Esophagus mucosa (tissue), 1 donor: Measurements from ENCODE around the gene POU6F1. TPM values are rescaled to one million over a fixed set of nuclear protein-coding genes. Genes with fewer than 3 reads are reported as not detected.

Experiments
- ATAC-seq: fragments of 200-7000 bp; cut with Tn5 transposase; one replicate; pipeline ENCODE4 v1.9.1; 2020
- total RNA-seq: library from RNA; stranded (reverse); gene quantifications from one replicate; pipeline ENCODE4 v1.2.4, GENCODE V29; 2023
- donor health status: DM: yes; HTN: yes; CAD: no.

POU6F1 gene
- total RNA-seq, 1 donor from 2014 or later = 2.9 TPM

- ATAC-seq = peak; percentile 16
Observed at GRCh38 chr12:51197736-51198567, 19.9 kb downstream of the POU6F1 start.

GRCh38 chr12:51196547-51196946 is 21.3 kb downstream of the POU6F1 start:
- ATAC-seq = no peak

DNA sequence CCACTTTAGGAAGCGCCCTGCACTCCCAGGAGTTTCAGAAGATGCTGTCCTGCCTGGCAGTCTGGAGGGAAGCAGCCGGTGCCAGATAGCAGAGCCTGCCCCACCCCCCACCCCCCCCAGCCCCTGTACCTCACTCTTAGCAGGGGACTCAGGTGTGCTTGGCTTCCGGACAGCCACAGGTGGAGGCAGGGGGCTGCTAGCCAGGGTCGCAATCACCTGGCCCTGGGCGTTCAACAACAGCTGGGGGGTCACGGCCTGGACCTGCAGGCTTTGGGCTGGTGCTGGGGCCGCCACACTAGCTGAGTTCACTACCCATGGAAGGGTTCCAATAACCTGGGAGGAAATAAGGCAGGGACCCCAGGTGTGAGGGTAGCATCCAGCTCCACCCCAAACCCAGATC is 22.0 kb downstream of the POU6F1 start:
- ATAC-seq = no peak

GRCh38 chr12:51192284-51192671 is 25.6 kb downstream of the POU6F1 start:
- no peak for ATAC-seq

GRCh38 chr12:51191516-51192283 is 26.2 kb downstream of the POU6F1 start:
- no peak for ATAC-seq

- peak; percentile 68 for ATAC-seq
Observed at GRCh38 chr12:51190820-51191219, 27.0 kb downstream of the POU6F1 start.

GRCh38 chr12:51189790-51190355 is 28.0 kb downstream of the POU6F1 start:
- ATAC-seq = no peak

DNA sequence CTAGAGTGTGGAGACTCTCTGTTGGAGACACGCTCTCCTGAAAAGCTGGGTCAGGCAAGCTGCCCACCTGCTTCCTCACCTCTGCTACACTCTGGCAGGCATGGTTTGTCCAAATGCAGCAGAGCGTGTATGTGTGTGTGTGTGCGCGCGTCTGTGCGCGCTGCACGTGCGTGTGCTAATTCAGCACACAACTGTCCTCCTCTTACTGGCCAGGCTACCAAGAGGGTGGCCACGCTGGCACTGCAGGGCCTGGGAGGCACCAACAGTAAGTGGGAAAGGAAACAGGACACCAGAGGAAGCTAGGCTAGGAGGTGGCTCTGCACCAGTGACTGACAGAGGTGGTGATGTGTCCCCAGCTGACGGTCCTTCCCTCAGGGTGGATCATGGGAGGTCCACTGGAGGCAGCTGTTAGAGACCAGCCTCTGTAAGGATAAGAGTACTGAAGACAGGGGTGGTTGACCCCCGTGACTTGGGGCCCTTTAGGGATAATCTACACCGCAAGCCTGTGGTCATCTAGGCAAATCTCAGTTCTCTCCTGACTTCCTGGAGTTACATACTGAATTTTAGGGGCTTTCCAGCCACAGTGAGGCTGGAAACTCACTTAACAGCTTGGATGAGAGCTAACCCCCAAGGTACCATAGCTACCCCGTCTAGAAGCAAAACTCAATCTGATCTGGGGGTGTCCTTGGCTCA is 29.4 kb downstream of the POU6F1 start:
- peak; percentile 25 for ATAC-seq

GRCh38 chr12:51187370-51187987 is 30.4 kb downstream of the POU6F1 start:
- ATAC-seq = no peak

- no peak for ATAC-seq
Observed at GRCh38 chr12:51186465-51187085, 31.3 kb downstream of the POU6F1 start.

DNA sequence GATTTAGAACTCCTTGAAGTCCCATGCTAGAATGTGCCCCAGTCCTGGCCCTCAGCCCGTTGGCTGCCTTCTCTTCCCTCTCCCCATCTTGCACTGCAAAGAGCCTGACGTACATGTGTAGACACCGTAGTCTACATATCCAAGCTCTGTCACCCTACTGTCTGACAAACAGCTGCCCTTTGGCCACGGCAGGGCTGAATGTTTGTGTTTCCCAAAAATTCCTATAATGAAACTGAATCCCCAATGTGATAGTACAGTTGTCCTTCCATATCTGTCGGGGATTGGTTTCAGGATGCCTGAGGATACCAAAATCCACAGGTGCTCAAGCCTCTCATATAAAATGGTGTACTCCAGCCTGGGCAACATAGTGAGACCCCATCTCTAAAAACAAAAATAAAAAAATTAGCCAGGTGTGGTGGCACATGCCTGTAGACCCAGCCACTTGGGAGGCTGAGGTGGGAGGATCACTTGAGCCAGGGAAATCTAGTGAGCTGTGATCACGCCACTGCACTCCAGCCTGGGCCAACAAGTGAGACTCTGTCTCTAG is 32.6 kb downstream of the POU6F1 start:
- ATAC-seq = no peak

DNA sequence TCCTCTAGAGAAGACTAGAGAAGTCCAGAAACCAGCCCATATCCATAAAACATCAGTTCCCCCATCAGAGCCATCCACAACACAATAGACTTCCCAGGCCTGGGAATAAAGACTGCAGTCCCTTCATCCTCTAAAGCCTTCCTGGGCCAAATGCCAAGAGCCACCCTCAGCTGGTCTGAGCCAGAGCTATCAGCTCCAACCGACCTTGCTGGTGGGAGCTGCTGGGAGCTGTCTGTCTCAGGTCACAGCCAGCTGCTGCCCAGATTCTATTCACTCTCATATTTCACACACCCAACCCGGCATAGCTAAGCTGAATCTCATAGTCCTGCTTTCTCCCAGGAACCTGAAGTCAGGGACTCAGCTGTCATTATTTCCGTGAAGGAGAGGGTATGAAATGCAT is 34.0 kb downstream of the POU6F1 start:
- ATAC-seq = peak; percentile 40

- ATAC-seq = no peak
Observed at GRCh38 chr12:51183349-51183748, 34.5 kb downstream of the POU6F1 start.

- ATAC-seq = no peak
Observed at GRCh38 chr12:51181558-51181957, 36.3 kb downstream of the POU6F1 start.

DNA sequence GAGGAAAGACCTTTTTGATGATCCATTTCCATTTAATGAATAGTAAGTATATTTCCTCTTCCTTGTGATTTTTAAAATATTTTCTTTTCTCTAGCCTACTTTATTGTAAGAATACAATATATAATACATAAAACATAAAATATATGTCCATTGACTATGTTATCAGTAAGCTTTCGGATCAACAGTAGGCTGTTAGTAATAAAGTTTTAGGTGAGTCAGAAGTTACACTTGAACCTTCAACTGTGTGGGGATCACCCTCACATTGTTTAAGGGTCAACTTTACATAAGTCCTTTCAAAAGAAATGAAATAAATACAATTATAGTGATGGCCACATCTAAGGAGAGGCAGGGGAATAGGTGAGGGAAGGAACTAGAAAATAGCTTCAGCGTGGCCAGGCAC is 40.0 kb downstream of the POU6F1 start:
- ATAC-seq = no peak

GRCh38 chr12:51174501-51174900 is 43.4 kb downstream of the POU6F1 start:
- ATAC-seq = no peak

DNA sequence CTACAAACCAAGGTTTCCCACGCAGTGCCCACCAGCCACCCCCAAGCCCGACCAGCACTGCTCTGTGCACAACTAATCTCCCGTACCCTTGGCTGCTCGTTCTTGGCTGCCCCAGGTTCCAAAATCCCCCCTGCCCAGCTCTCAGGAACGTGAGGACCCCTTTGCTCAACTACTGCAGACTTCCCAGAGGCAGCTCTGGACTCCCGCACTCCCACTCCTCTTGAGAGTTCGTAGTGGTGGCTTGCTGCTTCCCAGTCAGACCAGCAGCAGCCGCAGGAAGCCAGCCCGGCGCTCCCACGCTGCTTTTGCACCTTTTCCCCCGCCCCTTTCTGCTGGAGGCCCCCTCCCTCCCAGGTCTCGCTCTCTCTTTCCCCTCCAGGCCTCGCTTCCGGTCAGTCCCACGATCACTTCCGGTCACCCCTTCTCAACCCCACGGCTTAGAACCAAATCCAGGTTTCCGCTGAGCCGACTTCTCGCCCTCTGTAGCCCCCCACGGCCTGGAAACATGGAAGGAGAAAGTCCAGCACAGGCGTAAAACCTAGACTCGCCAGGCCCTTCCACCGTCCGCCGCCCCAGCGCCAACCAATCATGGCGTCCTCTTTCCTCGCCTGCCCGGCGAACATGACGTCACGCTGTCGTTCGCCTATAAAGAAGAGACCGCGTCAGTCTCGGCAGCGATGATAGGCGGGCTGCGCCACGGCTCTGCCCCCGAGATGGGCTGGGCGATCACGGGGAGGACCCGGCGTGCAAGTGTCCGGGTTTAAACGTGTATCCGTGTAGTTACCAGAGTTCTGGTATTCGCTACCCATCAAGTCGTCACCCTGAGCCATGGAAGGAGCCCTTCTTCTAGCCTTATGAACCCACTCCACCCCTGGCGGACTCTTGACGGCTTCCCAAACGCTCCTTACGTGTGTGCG is 45.1 kb downstream of the POU6F1 start, which contains the start of gene TFCP2:
TFCP2 (minus strand) TSS at position 621 of the 917 bp plus-strand sequence. CDS start 713 bp downstream, outside the sequence.
- peak; percentile 98 for ATAC-seq

DNA sequence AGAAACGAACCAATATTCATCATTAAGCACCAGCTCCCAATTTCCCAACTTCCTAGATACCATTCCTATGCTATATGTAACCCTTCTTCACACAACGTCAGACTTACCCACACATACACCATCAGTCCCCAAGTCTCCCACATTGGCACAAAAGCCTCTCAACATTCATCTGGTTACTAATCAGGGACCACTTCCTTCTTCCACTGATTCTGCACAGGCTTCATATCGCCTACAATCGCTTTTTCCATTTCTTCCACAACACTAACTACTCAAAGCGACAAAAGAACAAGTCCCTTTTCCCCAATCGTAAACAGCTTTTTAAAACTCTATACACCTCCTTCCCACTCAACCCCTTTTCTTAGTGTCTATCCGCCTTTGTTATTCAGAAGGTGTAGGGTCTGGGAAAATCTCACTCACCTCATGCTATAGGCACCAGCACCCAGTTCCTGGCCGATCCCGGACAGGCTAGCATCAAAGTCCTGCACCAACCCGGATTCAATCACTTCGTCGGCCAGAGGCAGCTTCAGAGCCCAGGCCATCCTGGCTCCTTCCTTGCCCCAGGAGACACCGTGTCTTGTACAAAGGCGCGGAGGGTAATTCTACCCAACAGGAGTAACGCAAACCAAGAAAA is 45.9 kb downstream of the POU6F1 start:
- peak; percentile 4 for ATAC-seq

DNA sequence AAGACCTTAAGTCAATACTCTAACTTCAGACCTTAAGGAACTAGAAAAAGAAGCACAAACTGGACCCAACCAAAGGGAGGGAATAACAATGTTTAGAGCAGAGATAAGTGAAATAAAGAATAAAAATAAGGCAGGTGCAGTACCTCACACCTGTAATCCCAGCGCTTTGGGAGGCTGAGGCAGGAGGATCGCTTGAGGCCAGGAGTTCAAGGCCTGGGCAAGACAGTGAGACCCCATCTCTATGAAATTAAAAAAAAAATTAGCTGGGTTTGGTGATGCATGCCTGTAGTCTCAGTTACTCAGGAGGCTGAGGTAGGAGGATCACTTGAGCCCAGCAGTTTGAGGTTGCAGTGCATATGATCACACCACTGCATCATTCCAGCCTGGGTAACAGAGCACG is 54.1 kb downstream of the POU6F1 start:
- ATAC-seq = no peak

DNA sequence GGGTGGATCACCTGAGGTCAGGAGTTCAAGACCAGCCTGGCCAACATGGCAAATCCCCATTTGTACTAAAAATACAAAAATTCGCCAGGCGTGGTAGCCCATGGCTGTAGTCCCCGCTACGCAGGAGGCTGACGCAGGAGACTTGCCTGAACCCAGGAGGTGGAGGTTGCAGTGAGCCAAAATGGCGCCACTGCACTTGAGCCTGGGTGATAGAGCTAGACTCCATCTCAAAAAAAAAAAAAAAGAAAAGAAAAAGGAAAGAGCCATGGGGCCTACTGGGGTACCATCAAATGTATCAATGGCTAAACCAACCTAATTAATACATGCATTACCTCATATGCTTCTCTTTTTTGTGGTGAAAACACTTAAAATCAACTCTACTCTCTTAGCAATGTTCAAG is 55.6 kb downstream of the POU6F1 start:
- no peak for ATAC-seq
